HAP-1 (cell line): ENCODE results near the gene ANKRD55.

Source experiments
- DNase-seq, 2 experiments: peaks; one replicate each; pipeline ENCODE4 v3.0.0-alpha.2; 2016 to 2020; ENCODE audit warnings: low spot score in 2 of 2
- H3K27me3 ChIP-seq: fragments of 250-450 bp; sonication (Bioruptor Pico); 2 replicates; pipeline ENCODE4 v1.5.1; 2020; ENCODE audit warnings: low read depth, mild to moderate bottlenecking, moderate library complexity
- H3K36me3 ChIP-seq: fragments of 250-450 bp; sonication (Bioruptor Pico); replicated peaks from 2 replicates; pipeline ENCODE4 v1.5.1; 2020; ENCODE audit warnings: mild to moderate bottlenecking
- H3K4me1 ChIP-seq: fragments of 250-450 bp; sonication (Bioruptor Pico); 2 replicates; pipeline ENCODE4 v1.5.1; 2020; ENCODE audit warnings: mild to moderate bottlenecking
- H3K4me3 ChIP-seq: fragments of 250-450 bp; sonication (Bioruptor Pico); 2 replicates; pipeline ENCODE4 v1.5.1; 2020; ENCODE audit warnings: mild to moderate bottlenecking, moderate library complexity
- H3K9me3 ChIP-seq: fragments of 250-450 bp; sonication (Bioruptor Pico); 2 replicates; pipeline ENCODE4 v1.5.1; 2020; ENCODE audit warnings: mild to moderate bottlenecking, moderate library complexity
- in situ Hi-C: fragments of 300-500 bp; cut with MboI; formaldehyde crosslinking; loops from 3 replicates; pipeline ENCODE4 v1.14.3; 2020; ENCODE audit warnings: low sequenced_read_pairs, inconsistent platforms, mixed read lengths

The ANKRD55 gene

GRCh38 chr5:56069652-56070226, 163.4 kb downstream of the ANKRD55 start:
- in situ Hi-C loops: no loop called here
- Histone ChIP-seq H3K27me3 (no peaks in the 10 kb centered on the region), H3K4me1 (no peaks in the 10 kb centered on the region), H3K4me3 (no peak overlapping the region), H3K36me3 (no peaks in the 10 kb centered on the region), H3K9me3 (no peaks in the 10 kb centered on the region)
- DNase-seq: no peak

- H3K9me3 ChIP-seq: no peaks in the 10 kb centered on the region
- no peaks in the 10 kb centered on the region for H3K27me3 ChIP-seq
- H3K4me3 ChIP-seq: no peak overlapping the region
- no peaks in the 10 kb centered on the region for H3K36me3 ChIP-seq
- DNase-seq: no peak
- no peaks in the 10 kb centered on the region for H3K4me1 ChIP-seq
- in situ Hi-C loops: no loop called here
Observed at GRCh38 chr5:56066931-56067450, 166.1 kb downstream of the ANKRD55 start.

- no peaks in the 10 kb centered on the region for H3K27me3 ChIP-seq
- no peak for DNase-seq
- no peaks in the 10 kb centered on the region for H3K4me1 ChIP-seq
- H3K9me3 ChIP-seq: no peaks in the 10 kb centered on the region
- H3K36me3 ChIP-seq: no peaks in the 10 kb centered on the region
- in situ Hi-C loops: no loop called here
- H3K4me3 ChIP-seq: no peak overlapping the region
Observed at GRCh38 chr5:56064984-56065383, 168.1 kb downstream of the ANKRD55 start.

GRCh38 chr5:56060276-56061110, 172.6 kb downstream of the ANKRD55 start:
- Histone ChIP-seq H3K27me3 (no peaks in the 10 kb centered on the region), H3K9me3 (no peaks in the 10 kb centered on the region), H3K36me3 (no peaks in the 10 kb centered on the region), H3K4me1 (no peaks in the 10 kb centered on the region), H3K4me3 (no peak overlapping the region)
- DNase-seq: no peak
- in situ Hi-C loops: no loop called here

GRCh38 chr5:56059854-56060253, 173.3 kb downstream of the ANKRD55 start:
- Histone ChIP-seq H3K36me3 (no peaks in the 10 kb centered on the region), H3K27me3 (no peaks in the 10 kb centered on the region), H3K4me3 (no peak overlapping the region), H3K4me1 (no peaks in the 10 kb centered on the region), H3K9me3 (no peaks in the 10 kb centered on the region)
- DNase-seq: no peak
- in situ Hi-C loops: no loop called here

GRCh38 chr5:56056875-56057274, 176.3 kb downstream of the ANKRD55 start:
- Histone ChIP-seq H3K4me1 (no peaks in the 10 kb centered on the region), H3K4me3 (no peak overlapping the region), H3K9me3 (no peaks in the 10 kb centered on the region), H3K27me3 (no peaks in the 10 kb centered on the region), H3K36me3 (no peaks in the 10 kb centered on the region)
- no peak for DNase-seq
- in situ Hi-C loops: no loop called here

GRCh38 chr5:56055859-56056258, 177.3 kb downstream of the ANKRD55 start:
- H3K4me3 ChIP-seq: no peak overlapping the region
- in situ Hi-C loops: no loop called here
- H3K36me3 ChIP-seq: no peaks in the 10 kb centered on the region
- no peaks in the 10 kb centered on the region for H3K27me3 ChIP-seq
- no peak for DNase-seq
- H3K9me3 ChIP-seq: no peaks in the 10 kb centered on the region
- no peaks in the 10 kb centered on the region for H3K4me1 ChIP-seq

GRCh38 chr5:56055287-56055686, 177.8 kb downstream of the ANKRD55 start:
- in situ Hi-C loops: no loop called here
- DNase-seq: no peak
- no peaks in the 10 kb centered on the region for H3K9me3 ChIP-seq
- H3K36me3 ChIP-seq: no peaks in the 10 kb centered on the region
- H3K27me3 ChIP-seq: no peaks in the 10 kb centered on the region
- H3K4me1 ChIP-seq: no peaks in the 10 kb centered on the region
- no peak overlapping the region for H3K4me3 ChIP-seq

- in situ Hi-C loops: no loop called here
- H3K4me3 ChIP-seq: no peak overlapping the region
Observed at GRCh38 chr5:56054666-56055065, 178.5 kb downstream of the ANKRD55 start.

GRCh38 chr5:56053363-56053762, 179.8 kb downstream of the ANKRD55 start:
- in situ Hi-C loops: no loop called here
- Histone ChIP-seq H3K27me3 (no peaks in the 10 kb centered on the region), H3K4me1 (no peaks in the 10 kb centered on the region), H3K9me3 (no peaks in the 10 kb centered on the region), H3K36me3 (no peaks in the 10 kb centered on the region), H3K4me3 (no peak overlapping the region)
- DNase-seq: no peak

More at GRCh38 chr5:56054666-56055065, 178.5 kb downstream of the ANKRD55 start:
- no peak for DNase-seq
- no peaks in the 10 kb centered on the region for H3K27me3 ChIP-seq
- H3K36me3 ChIP-seq: no peaks in the 10 kb centered on the region
- H3K9me3 ChIP-seq: no peaks in the 10 kb centered on the region
- no peaks in the 10 kb centered on the region for H3K4me1 ChIP-seq

- no peak for DNase-seq
- Histone ChIP-seq H3K36me3 (no peaks in the 10 kb centered on the region), H3K4me3 (no peak overlapping the region), H3K4me1 (no peaks in the 10 kb centered on the region), H3K27me3 (no peaks in the 10 kb centered on the region), H3K9me3 (no peaks in the 10 kb centered on the region)
- in situ Hi-C loops: no loop called here
Observed at GRCh38 chr5:56052735-56053134, 180.4 kb downstream of the ANKRD55 start.

GRCh38 chr5:56050551-56051255, 182.4 kb downstream of the ANKRD55 start:
- H3K9me3 ChIP-seq: no peaks in the 10 kb centered on the region
- no peaks in the 10 kb centered on the region for H3K4me1 ChIP-seq
- H3K36me3 ChIP-seq: no peaks in the 10 kb centered on the region
- in situ Hi-C loops: no loop called here
- no peaks in the 10 kb centered on the region for H3K27me3 ChIP-seq
- H3K4me3 ChIP-seq: no peak overlapping the region
- no peak for DNase-seq
